HG02852 (cell line): ENCODE results near the gene NRXN3.

Experiments
- ATAC-seq: cut with Tn5 transposase; IDR thresholded peaks from one replicate; pipeline ENCODE4 v1.9.1; 2021; ENCODE audit warnings: mild to moderate bottlenecking, moderate library complexity; ENCODE audit not compliant: unreplicated experiment

Gene NRXN3

DNA sequence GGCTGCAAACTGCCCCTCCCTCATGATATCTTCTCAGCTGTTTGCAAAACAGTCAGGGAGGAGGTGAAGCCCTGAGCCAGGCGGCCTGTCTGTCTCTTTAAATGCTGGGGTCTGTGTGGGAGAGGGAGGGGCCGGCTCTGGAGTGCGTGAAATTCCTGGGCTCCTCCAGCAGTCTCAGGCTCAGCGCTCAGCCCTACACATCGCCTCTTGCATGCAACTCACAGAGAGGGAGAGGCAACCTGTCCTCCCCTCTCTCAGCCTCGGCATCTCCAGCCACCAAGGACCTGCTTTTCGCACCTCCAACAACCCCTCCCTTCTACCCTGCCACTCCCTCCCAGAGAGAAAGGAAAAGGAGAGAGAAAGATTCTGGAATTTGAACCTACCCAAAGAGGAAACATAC is at the start of gene NRXN3:
TSS of gene NRXN3 (plus strand) at position 171 of the 400 bp plus-strand sequence. CDS start 72,721 bp downstream, outside the sequence.
- ATAC-seq = no peak

DNA sequence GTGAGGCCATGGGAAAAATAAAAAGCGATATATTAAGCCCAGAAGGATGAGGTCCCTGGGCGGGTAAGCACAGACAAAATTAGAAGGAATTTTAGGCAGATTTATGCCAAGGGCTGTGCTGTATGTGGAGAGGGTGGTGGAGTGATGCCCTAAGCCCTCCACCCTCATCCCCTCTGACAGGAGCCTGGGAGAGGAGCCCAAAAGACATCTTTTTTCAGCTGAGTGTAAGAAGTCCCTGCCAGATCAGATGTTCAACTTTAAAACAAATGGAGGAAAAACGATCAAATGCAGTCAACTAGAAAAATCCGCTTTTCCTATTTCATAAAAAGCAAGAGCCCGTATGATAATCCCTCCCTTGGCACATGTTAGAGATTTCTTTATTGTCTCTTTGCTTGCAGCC is 47.7 kb upstream of the NRXN3 start:
- no peak for ATAC-seq

DNA sequence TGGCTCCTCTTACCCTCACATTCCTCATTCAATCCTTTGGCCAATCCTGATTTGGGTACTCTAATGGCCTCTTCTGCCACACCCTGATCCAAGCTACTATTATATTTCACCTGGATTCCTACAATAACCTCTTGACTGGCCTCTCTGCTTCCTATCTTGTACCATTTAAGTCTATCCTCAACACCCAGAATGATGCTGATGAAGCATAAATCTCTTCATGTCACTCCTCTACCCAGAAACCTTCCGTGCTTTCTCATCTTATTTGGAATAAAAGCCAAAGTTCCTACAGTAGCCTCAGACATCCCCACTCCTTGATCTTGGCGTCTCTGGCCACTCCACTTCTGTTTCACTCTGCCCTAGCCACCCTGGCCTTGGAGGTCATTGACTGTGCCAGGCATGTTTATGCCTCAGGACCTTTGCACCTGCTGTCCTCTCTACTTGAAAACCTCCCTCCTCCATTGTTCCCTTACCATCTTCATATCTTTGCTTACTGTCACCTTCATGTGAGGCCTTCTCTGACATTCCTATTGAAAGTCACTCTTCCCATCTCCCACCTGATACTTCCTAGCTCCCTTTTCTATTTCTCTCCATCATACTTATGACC is 46.4 kb upstream of the NRXN3 start:
- ATAC-seq = no peak

DNA sequence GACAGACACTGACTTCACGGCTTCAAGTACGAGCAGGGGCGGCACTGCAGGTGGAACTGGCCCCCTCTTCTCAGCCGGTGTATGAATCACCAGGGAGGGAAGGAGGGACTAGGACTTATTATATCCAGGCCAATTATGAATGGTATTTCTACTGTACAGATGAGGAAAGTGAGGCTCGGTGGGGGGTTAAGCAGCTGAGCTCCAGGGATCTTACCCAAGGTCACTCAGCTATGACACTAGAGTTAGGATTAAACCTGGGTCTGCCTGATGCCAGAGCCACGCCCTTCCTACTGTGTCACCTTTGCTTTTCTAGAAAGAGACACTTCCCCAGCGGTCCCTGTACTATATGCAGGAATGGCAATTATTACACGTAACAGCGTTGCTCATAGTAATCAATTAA is 42.2 kb upstream of the NRXN3 start:
- no peak for ATAC-seq

DNA sequence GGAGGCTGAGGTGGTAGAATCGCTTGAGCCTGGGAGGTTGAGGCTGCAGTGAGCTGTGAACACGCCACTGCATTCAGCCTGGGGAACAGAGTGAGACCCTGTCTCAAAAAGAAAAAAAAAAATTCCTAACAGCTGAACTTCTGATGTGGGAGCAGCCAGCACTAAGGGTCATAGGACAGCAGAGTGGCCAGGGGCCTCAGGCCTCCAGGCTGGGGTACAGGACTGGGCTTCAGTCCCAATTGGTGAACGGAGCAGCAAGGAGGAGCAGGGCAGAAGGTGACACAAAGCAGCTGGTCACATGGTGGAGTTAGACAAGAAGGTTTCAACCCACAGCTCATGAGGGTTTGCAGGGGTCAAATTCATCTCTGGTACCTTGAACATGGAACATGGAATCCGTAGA is 40.8 kb upstream of the NRXN3 start:
- no peak for ATAC-seq

DNA sequence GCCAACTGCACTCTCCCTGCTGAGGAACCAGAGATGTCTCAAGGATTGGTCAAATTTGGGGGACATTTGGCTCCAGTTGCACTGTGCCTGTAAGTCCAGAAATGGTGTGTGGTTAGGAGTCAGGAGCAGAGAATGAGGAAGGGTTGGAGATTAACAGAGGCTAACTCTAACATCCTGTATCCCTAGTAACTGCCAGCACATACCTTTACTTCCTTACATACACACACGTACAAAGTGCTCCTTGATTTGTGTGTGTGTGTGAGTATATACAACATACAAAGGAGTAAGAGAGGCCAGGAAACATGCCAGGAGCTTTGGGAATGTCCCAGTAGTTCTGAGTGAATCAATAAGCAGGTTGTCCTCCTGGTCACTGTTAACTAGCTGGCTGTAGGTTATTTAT is 39.8 kb upstream of the NRXN3 start:
- ATAC-seq = no peak

DNA sequence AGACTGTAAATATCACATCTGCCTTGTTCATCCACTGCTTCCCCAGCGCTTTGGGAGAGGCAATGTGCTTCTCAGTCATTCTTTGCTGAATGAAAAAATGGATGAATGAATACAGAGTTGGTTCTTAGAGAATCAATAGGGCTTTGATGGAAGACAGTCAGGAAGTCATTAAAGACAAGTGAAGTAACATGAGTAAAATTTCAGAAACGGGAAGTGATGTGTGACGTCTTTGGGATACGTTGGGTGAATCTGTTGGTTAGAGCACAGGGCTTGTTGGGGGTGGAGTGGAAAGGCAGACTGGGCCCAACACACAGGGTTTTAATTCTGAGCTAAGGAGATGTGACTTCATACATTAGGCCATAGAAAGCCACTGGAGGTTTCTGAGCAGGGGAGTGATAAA is 39.0 kb upstream of the NRXN3 start:
- ATAC-seq = no peak

DNA sequence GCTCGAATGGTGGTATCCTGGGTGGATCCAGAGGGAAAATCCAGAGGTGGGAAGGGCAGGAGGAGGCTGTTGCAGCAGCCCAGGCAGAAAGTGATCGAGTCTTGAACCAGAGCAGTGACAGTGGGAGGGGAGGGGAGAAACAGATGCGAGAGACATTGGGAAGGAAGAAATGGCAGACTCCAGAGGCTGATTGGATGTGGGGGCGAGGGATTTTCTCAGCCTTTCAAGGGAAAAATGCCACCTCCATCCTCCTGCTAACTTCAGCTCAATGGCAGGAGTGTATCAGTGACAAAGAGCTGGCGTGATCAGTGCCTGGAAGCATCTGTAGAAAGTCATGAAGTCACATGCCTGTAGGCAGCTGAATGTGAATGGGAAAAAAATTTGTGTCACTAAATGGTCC is 38.6 kb upstream of the NRXN3 start:
- ATAC-seq = no peak

DNA sequence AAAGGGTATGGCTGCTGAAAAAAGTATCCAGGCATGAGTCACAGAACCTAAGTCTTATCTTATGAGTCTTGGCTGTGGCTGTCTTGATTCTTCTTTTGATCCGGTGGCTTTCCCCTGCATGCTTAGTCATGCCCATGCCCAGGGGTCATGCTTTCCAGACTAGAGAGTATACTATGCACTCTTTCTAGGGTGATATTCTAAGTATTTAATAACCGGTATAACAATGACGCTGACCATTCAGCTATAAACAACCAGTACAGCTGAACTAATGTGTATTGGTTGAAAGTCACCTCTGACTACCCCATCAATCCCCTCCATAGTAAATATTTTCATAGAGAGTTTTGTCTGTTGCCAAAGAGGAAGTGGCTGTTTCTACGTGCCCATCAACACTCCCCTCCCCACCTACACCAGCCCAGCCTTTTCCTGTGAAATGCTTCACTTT is 34.7 kb upstream of the NRXN3 start:
- ATAC-seq = no peak

DNA sequence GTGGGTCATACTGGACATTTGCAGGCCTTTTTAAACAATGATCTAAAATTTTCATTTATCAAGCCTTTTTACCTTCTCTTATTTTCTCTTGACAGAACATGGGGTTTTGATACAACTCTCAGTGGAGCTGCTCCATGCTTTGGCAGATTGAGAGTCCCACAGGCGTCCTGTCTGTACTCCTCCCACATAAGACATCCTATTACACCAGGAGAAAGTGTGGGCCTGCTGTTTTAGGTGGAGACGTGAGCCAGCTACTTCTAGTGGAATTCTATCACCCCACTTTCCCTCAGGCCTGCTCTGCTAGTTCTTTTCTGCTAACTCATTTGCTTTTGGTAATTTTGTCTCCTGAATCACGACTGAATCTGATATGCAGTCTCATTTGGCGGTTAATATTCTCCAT is 33.5 kb upstream of the NRXN3 start:
- no peak for ATAC-seq

DNA sequence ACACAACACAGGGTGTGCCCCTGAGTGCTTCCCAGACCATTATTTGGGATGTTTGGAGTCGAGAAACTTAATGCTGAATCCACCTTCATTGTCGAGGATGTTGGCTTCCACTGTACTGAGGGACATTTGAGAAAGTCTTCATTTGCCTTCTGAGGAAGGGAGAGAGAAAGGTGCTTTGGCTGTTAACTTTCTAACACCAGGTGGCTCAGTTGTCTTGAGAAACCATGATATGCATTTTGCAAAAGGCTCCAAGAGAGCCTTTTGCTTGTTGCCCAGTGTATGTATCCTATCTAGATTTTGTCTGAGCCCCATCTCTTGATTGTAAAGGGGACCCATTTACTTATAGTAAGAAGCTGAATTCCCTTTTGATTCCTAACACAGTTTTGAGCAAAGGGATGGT is 28.6 kb upstream of the NRXN3 start:
- ATAC-seq = no peak

DNA sequence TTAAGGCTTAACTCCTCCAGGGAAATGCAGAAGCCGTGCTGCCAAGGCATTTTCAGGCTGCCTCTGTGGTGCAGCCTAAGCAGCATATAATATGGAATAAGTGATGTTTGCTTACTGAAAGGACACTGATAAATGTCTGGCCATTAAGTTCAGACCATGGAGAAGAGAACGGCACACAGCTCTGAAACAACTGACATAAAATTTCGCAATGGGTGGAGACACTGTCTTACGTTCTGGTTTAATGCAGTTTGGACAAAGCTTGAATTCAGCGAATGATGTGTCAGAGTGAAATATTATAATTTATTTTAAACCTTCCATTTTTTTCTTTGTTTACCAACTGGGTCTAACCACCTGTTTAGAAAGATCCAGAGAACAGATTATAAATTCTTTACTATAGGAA is 27.2 kb upstream of the NRXN3 start:
- ATAC-seq = no peak

DNA sequence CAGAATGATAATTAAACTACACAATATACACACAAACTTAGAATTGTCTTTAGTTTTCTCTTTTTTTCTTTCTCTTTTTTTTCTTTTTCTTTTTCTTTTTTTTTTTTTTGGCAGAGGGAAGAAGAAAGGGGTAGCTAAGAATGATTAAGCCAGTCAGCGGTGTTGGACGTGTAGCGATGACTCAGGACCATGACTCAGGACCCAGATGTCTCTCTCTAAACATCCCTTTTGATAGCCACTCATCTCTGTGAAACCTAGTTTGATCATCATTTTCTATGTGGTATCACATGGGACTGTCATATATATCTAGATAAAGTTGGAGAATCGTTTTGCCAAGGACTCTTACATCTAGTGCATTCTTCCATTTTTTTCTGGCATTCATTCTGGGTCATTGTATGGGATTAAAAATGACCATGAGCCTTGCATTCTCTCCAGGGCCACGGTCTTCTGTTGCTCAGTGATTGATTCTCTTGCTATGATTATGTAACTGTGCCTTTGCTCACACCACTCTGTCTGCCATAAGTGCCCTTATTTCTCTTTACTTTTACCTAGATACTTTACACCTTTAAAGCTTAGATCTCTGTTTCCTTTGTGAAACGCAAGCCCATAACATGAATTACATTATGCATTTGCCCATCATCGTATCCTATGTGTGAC is 26.6 kb upstream of the NRXN3 start:
- ATAC-seq = no peak

DNA sequence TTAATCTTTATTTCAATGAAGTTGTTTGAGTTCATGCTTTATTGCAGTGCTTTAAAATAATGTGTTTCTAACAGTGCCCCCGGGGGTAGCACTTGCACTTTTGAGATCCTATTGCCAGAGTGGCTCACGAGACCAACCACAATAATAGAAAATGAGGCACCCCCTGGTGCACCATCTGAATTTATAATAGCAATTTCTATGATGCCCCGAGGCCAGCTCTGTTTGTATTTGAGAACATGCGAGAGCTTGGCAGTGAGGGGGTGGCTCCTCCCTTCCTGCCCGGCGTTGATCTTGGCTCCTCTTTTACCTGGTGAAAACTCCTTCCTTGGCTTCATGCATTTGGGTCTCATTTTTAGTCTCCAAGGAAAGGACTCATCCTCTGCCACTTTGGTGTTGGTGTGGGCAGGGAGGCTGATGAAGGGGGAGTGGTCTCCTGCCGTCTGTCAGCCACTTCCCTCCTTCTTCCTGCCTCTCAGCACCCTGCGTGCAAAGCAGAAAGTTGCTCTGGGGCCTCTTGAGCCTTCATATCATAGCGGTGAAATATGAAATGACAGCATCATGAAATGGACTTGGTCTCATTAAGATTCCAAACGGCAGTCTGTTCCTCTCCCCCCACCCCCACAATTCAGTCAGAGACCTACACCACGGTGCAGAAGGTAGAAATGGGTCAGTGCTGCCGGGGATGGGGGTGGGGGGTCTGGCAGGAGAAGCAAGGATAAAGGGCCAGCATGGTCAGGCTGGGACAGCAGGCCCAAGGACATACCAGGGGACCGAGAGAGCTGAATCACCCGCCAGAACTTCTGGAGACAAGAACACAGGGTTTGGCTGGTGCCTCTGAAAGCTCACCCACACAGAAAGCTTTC is 17.7 kb upstream of the NRXN3 start:
- no peak for ATAC-seq

DNA sequence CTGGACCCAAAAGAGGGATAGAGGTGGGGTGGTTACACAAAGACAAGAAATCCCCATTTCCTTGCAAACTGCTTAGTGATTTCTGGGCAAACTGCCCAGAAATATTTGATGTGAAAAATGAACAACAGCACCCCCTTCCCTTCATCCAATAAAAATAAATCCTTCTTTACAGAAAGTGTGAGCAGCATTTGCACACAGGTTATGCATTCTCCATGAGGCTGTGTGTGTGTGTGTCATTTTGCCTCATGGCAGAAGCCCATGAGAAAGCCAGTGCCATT is 17.2 kb upstream of the NRXN3 start:
- ATAC-seq = no peak

DNA sequence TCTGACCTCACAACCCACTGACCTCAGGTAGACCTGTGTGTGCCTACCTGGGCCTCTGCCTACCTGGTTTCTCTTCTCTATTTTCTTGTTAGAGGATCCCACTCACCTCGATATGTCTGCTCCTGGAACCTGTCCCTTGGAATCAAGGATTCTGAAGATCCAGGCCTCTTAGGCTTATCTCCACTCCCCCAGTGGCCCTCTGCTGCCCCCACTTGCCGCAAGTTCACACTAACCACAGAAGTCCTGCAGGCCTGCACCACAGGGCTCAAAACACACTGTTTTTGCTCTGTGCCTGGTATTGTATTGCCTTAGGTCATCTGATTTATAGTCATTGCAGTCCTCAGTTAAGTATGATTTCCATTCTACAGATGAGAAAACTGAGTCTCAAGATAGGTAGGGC is 15.3 kb upstream of the NRXN3 start:
- no peak for ATAC-seq

DNA sequence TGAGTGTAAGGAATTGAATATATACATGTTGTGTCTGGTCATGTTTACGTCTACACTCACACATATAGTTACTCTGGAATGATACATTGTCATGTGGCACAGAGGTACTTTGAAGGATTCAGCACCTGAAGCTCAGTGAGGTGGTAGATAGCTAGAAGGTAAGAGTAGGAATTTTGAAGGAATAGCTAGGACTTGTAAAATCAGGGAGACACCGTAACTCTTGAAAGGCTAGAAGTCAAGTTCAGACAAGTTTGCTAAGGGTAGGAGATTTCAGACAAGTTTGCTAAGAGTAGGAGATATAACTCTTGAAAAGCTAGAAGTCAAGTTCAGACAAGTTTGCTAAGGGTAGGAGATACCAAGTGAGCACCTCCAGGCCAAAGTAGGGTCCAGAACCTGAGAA is 14.0 kb upstream of the NRXN3 start:
- ATAC-seq = no peak

DNA sequence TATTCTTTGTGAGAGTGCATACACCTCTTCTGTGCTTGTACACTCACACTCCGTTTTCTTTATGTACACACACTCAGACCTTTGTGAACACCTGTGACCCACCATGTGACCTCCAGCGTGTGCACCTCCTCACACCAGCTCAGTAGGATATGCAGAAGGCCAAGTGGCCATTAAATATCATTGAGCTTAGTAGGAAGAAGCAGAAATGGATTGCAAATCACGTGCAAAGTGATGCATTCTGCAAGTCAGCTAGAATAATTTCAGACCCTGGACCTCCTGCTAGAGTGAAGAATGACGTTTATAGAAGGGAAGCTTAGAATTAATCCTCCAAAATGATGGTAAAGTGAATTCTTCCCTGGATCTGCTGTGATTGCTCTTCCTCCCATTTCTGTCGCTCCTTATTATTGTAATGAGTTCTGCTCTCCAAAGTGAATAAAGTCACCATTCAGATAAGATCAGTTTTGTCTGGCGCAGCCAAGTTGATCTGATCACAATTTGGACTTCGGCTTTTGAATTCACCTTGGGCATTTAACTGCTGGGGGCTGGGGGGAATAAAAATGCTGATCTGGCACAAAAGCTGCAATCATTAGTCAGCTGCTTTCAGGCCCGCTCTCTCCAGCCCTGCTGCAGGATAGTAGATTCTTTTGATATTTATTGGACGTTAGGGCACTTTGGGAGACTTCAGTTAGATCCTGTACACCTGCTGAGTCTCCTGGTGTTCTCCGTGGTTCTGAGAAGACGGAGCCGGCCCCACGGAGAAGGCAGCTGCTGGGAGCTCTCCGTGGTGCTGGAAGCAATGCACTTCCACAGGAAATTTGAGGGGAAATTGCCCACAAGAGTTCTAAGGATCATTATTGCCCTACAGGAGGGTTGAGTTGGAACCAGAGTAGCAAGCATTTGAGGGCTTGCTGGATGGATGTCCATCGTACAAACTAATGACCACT is 12.4 kb upstream of the NRXN3 start:
- no peak for ATAC-seq

DNA sequence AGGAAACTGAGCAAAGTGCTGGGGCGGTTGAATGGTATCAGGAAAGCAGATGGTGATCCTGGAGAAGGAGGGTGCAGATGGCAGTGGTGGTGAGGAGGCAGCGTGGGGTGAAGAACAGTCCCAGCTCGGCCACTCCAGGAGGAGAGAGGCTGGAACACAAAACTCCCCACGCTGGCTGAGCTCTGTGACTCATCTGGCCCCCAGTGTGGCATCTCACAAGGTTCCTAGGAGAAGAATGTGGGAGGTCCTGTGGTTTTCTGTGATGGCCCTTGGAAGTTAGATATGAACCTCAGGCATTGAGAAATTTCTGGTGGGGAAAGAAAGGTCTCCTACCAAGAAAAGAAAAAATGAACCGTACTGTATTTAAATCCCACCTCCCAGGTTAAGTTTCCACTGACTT is 8.0 kb upstream of the NRXN3 start:
- no peak for ATAC-seq

DNA sequence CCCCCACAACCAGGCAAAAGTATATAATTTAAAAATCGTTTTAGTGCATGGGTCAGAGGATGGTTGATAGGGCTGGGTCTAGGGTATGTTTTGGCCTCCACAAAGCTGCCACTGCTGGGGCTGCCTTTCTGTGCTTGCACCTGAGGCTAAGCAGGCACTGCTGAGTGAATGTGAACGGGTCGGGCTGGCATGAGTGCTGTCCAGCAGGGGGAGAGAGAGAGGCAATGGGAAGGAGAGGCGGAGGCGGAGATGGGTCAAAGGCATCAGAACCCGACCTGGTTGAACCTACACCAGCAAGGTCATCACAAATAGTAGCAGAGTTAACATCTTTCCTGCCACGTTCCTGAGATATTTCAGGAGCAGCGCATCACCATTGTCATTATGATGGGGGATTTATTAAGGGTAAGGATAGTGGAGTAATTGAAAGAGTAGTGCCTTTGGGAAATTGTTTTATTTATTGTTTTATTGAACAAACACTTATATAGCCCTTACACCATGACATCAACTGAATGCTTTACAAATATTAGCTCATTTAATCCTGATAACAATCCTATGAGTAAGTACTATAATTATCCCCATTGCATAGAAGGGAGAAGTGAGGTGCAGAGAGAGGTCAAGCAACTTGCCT is 5.8 kb upstream of the NRXN3 start:
- no peak for ATAC-seq

DNA sequence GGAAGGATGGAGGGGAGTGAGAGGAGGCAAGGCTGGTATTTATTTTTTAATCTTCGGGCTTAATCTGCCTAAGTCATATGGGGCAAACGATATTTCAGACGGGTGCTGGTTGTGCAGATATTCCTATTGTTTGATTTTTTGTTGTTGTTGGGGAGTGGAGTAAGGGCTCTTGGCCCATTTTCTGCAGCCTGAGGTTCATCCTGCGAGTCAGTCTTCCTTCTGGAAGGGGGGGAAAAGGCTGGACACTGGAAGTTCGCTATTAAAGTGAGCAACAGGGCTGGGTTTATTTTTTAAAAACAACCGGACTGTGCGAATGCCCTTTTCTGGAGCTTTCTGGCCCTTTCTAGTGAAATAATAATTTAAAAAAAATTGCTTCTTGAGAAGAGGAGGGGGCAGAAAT is 2.3 kb downstream of the NRXN3 start:
- no peak for ATAC-seq
